Measurements from ENCODE around the gene SLC35A3.

DNA sequence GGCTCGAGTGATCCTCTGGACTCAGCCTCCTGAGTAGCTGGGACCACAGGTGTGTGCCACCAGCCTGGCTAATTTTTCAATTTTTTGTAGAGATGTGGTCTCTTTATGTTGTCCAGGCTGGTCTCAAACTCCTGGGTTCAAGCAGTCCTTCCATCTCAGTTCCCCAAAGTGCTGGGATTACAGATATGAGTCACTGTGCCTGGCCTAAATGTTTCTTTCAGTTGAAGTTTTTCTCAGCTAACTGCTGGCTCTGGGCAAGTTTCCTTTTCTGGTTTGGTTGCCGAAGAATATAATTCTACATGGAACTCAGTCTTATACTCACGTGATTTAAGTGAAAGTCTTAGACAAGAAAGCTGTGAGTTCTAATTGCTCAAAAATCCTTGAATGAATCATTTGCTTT, 106.0 kb downstream of the SLC35A3 start:
- TF ChIP-seq, protein P1, sequence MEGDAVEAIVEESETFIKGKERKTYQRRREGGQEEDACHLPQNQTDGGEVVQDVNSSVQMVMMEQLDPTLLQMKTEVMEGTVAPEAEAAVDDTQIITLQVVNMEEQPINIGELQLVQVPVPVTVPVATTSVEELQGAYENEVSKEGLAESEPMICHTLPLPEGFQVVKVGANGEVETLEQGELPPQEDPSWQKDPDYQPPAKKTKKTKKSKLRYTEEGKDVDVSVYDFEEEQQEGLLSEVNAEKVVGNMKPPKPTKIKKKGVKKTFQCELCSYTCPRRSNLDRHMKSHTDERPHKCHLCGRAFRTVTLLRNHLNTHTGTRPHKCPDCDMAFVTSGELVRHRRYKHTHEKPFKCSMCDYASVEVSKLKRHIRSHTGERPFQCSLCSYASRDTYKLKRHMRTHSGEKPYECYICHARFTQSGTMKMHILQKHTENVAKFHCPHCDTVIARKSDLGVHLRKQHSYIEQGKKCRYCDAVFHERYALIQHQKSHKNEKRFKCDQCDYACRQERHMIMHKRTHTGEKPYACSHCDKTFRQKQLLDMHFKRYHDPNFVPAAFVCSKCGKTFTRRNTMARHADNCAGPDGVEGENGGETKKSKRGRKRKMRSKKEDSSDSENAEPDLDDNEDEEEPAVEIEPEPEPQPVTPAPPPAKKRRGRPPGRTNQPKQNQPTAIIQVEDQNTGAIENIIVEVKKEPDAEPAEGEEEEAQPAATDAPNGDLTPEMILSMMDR (IDR thresholded peaks at IDR 0.05; ENCODE audit: borderline replicate concordance, extremely low read depth, low read length, poor library complexity, severe bottlenecking) = no peak
- TF ChIP-seq EZH2 (IDR thresholded peaks at IDR 0.05; ENCODE audit: borderline replicate concordance, low read depth, low read length, severe bottlenecking) = no peak
